Measurements from ENCODE around the gene ZNF280B. TPM values are rescaled to one million over a fixed set of nuclear protein-coding genes. Genes with fewer than 3 reads are reported as not detected.
"Not testable (repeated sequence)": the region's sequence is repeated elsewhere in the genome, so short reads cannot be mapped to it uniquely, and the experiment has no call there.

The ZNF280B gene
- total RNA-seq, 4 donors from 2014 or later, result 0.08 to 0.19 (median 0.18) TPM; not detected in 1

- Histone ChIP-seq H3K36me3 (no peaks in the 10 kb centered on the region), H3K9me3 (peaks cover 0 to 26% (median 16%) of the 10 kb centered on the region in 3 donors), H3K27me3 (peaks cover 0 to 43% (median 0%) of the 10 kb centered on the region in 4 donors), H3K4me1 (no peaks in the 10 kb centered on the region), H3K4me3 (no peak overlapping the region), H3K27ac (no peak overlapping the region)
- WGBS, 2 donors, result 67 to 75% methylated on average over 5 of the region's 6 CpGs
- no peak for DNase-seq
- TF ChIP-seq POLR2A (IDR thresholded peaks at IDR 0.05) (no peak), CTCF (IDR thresholded peaks at IDR 0.05) (no peak)
- intact Hi-C loops (cut with DNase I), result no loop called here
Measured at GRCh38 chr22:22452996-22453686, 55.4 kb downstream of the ZNF280B start.

GRCh38 chr22:22452211-22452610, 56.3 kb downstream of the ZNF280B start:
- H3K27me3 ChIP-seq, result peaks cover 0 to 49% (median 0%) of the 10 kb centered on the region in 4 donors
- H3K9me3 ChIP-seq, result peaks cover 0 to 18% (median 16%) of the 10 kb centered on the region in 3 donors
- TF ChIP-seq CTCF (IDR thresholded peaks at IDR 0.05) (no peak), POLR2A (IDR thresholded peaks at IDR 0.05) (no peak)
- H3K4me1 ChIP-seq, result no peaks in the 10 kb centered on the region
- no peak overlapping the region for H3K27ac ChIP-seq
- H3K36me3 ChIP-seq, result no peaks in the 10 kb centered on the region
- 80 to 90% methylated on average over 1 of the region's 1 CpG for WGBS, 2 donors
- intact Hi-C loops (cut with DNase I), result no loop called here
- DNase-seq, result no peak
- no peak overlapping the region for H3K4me3 ChIP-seq

- intact Hi-C loops (cut with DNase I), result no loop called here
- no peak for DNase-seq
- peaks cover 0 to 16% (median 13%) of the 10 kb centered on the region in 3 donors for H3K9me3 ChIP-seq
- 40 to 71% methylated on average over 1 to 2 of the region's 4 CpGs for WGBS, 2 donors
- H3K27me3 ChIP-seq, result peaks cover 0 to 51% (median 0%) of the 10 kb centered on the region in 4 donors
- no peak for TF ChIP-seq CTCF (IDR thresholded peaks at IDR 0.05)
- TF ChIP-seq POLR2A (IDR thresholded peaks at IDR 0.05), result no peak
- no peaks in the 10 kb centered on the region for H3K36me3 ChIP-seq
- no peak overlapping the region for H3K27ac ChIP-seq
- H3K4me1 ChIP-seq, result no peaks in the 10 kb centered on the region
- H3K4me3 ChIP-seq, result no peak overlapping the region
Measured at GRCh38 chr22:22450343-22450839, 58.2 kb downstream of the ZNF280B start.

- Histone ChIP-seq H3K27ac (no peak overlapping the region), H3K9me3 (peaks cover 0 to 16% (median 13%) of the 10 kb centered on the region in 3 donors), H3K4me1 (no peaks in the 10 kb centered on the region), H3K4me3 (no peak overlapping the region), H3K36me3 (no peaks in the 10 kb centered on the region), H3K27me3 (peaks cover 0 to 51% (median 0%) of the 10 kb centered on the region in 4 donors)
- TF ChIP-seq POLR2A (IDR thresholded peaks at IDR 0.05) (no peak), CTCF (IDR thresholded peaks at IDR 0.05) (no peak)
- WGBS, 2 donors, result 71 to 100% methylated on average over 1 of the region's 1 CpG
- intact Hi-C loops (cut with DNase I), result no loop called here
- no peak for DNase-seq
Measured at GRCh38 chr22:22449819-22450218, 58.7 kb downstream of the ZNF280B start.

GRCh38 chr22:22446517-22446916, 62.0 kb downstream of the ZNF280B start:
- WGBS, 2 donors, result 49 to 59% methylated on average over 2 of the region's 2 CpGs
- Histone ChIP-seq H3K9me3 (no peaks in the 10 kb centered on the region), H3K27ac (no peak overlapping the region), H3K36me3 (no peaks in the 10 kb centered on the region), H3K27me3 (peaks cover 0 to 32% (median 0%) of the 10 kb centered on the region in 4 donors), H3K4me1 (no peaks in the 10 kb centered on the region), H3K4me3 (no peak overlapping the region)
- TF ChIP-seq POLR2A (IDR thresholded peaks at IDR 0.05) (no peak), CTCF (IDR thresholded peaks at IDR 0.05) (no peak)
- no peak for DNase-seq
- intact Hi-C loops (cut with DNase I), result no loop called here

GRCh38 chr22:22444007-22444589, 64.4 kb downstream of the ZNF280B start:
- H3K27me3 ChIP-seq, result peaks cover 0 to 39% (median 0%) of the 10 kb centered on the region in 4 donors
- intact Hi-C loops (cut with DNase I); H3K9me3 ChIP-seq; DNase-seq; H3K4me1 ChIP-seq; H3K27ac ChIP-seq; H3K4me3 ChIP-seq; H3K36me3 ChIP-seq: not testable (repeated sequence)
- WGBS, 2 donors, result 80 to 84% methylated on average over 5 of the region's 5 CpGs
